OCI-LY7 (cell line): ENCODE data around the gene KCNIP1. TPM values are rescaled to one million over a fixed set of nuclear protein-coding genes. Genes with fewer than 3 reads are reported as not detected.

Experiments used
- BruUV-seq: library from RNA; stranded (reverse); fragments of 400-500 nt; replicated peaks from 2 replicates; lab custom pipeline; 2021; lab: Mats Ljungman, UMichigan
- CTCF ChIA-PET: fragments of 300-600 bp; sonication (Branson Sonifier 250); formaldehyde crosslinking; loops from one replicate; lab custom pipeline; 2022; ENCODE audit warnings: antibody characterized with exemption; ENCODE audit not compliant: unreplicated experiment; lab: Charles Lee
- POLR2A ChIA-PET: fragments of 300-600 bp; sonication (Branson Sonifier 250); formaldehyde crosslinking; loops from one replicate; lab custom pipeline; 2022; ENCODE audit warnings: antibody characterized with exemption; lab: Charles Lee
- DNase-seq: peaks from one replicate; pipeline ENCODE4 v3.0.0-alpha.2; 2015; ENCODE audit warnings: low spot score
- H2AFZ ChIP-seq: fragments of 200-600 bp; sonication (generic), shearing (Covaris generic); 2 replicates; pipeline ENCODE4 v1.6.1; 2014; ENCODE audit warnings: mild to moderate bottlenecking, antibody characterized with exemption, low read length, moderate library complexity
- H3K27ac ChIP-seq: fragments of 200-600 bp; sonication (generic); 2 replicates; pipeline ENCODE4 v1.5.1; 2014; ENCODE audit warnings: mixed run types, low read depth, mild to moderate bottlenecking, moderate library complexity, low read length, inconsistent platforms; ENCODE audit not compliant: poor library complexity, severe bottlenecking
- H3K36me3 ChIP-seq: fragments of 200-600 bp; sonication (generic); 2 replicates; pipeline ENCODE4 v1.6.1; 2014; ENCODE audit warnings: mild to moderate bottlenecking, antibody characterized with exemption, low read length, moderate library complexity, mixed read lengths; ENCODE audit not compliant: insufficient read depth
- H3K4me1 ChIP-seq: fragments of 200-600 bp; sonication (generic); 2 replicates; pipeline ENCODE4 v1.5.1; 2014; ENCODE audit warnings: mild to moderate bottlenecking, low read length; ENCODE audit not compliant: insufficient read depth, poor library complexity, severe bottlenecking
- H3K4me2 ChIP-seq: fragments of 200-600 bp; sonication (generic); 2 replicates; pipeline ENCODE4 v1.6.1; 2014; ENCODE audit warnings: mild to moderate bottlenecking, low read length
- H3K4me3 ChIP-seq: fragments of 200-600 bp; sonication (generic); 2 replicates; pipeline ENCODE4 v1.5.1; 2014; ENCODE audit warnings: mild to moderate bottlenecking, low read depth, low read length; ENCODE audit not compliant: poor library complexity, severe bottlenecking
- H3K79me2 ChIP-seq: fragments of 200-600 bp; sonication (generic); 2 replicates; pipeline ENCODE4 v1.6.1; 2016; ENCODE audit warnings: low read depth, mild to moderate bottlenecking, low read length, moderate library complexity, mixed read lengths; ENCODE audit not compliant: insufficient read depth
- H3K9me2 ChIP-seq: fragments of 200-600 bp; sonication (generic); 2 replicates; pipeline ENCODE4 v1.6.1; 2016; ENCODE audit warnings: mild to moderate bottlenecking, low read length, mixed read lengths; ENCODE audit not compliant: insufficient read depth
- H3K9me3 ChIP-seq: fragments of 200-600 bp; sonication (generic); 2 replicates; pipeline ENCODE4 v1.6.1; 2014; ENCODE audit warnings: mild to moderate bottlenecking, mixed run types, low read length, mixed read lengths
- H4K20me1 ChIP-seq: fragments of 200-600 bp; sonication (generic); 2 replicates; pipeline ENCODE4 v1.6.1; 2014; ENCODE audit warnings: mild to moderate bottlenecking, antibody characterized with exemption, low read length, moderate library complexity, mixed read lengths; ENCODE audit not compliant: insufficient read depth
- CTCF ChIP-seq: fragments of 200-600 bp; sonication (generic); conservative IDR thresholded peaks from 2 replicates; pipeline ENCODE4 v1.5.1; 2014; ENCODE audit warnings: mild to moderate bottlenecking, antibody characterized with exemption, low read length, moderate library complexity, mixed read lengths
- EZH2phosphoT487 ChIP-seq: fragments of 200-600 bp; sonication (generic); IDR thresholded peaks from 2 replicates; pipeline ENCODE4 v1.6.1; 2018; ENCODE audit warnings: low read depth, borderline replicate concordance, mild to moderate bottlenecking, mixed run types, antibody characterized with exemption, low read length, moderate library complexity, mixed read lengths
- intact Hi-C: fragments of 100-400 bp; cut with micrococcal nuclease; formaldehyde crosslinking; loops from one replicate; pipeline ENCODE4 v1.10.0; 2022; ENCODE audit not compliant: unreplicated experiment
- total RNA-seq, 2 experiments: library from RNA; depleted of rRNA in 1 of 2; stranded (reverse); fragments of >200 nt in 1 of 2; shearing (Covaris generic) in 1 of 2; gene quantifications; 2 replicates each; pipeline ENCODE4 v1.2.3, GENCODE V29; 2014 to 2022

Gene KCNIP1
- total RNA-seq, 2 experiments from 2014 or later: not detected

- TF ChIP-seq EZH2phosphoT487 (no peak), CTCF (peak; percentile 96)
- Histone ChIP-seq H3K9me2 (no peaks in the 10 kb centered on the region), H3K36me3 (no peaks in the 10 kb centered on the region), H3K79me2 (no peaks in the 10 kb centered on the region), H3K4me1 (no peaks in the 10 kb centered on the region), H3K4me2 (peak overlapping the region; percentile 41; the same call in 1 of the 2 replicates), H3K9me3 (no peaks in the 10 kb centered on the region), H3K4me3 (peak overlapping the region; percentile 31), H3K27ac (no peak overlapping the region), H4K20me1 (no peaks in the 10 kb centered on the region), H2AFZ (0 out of 2 replicates have a peak overlapping the region, but pooled peaks have one; percentile 16)
- no TSS peak for BruUV-seq
- peak; percentile 41 for DNase-seq
- intact Hi-C loops: loop anchor here (1.0 kb wide), 2 partner anchors 29 to 198 kb away; no protein-coding TSS in a partner anchor
- ChIA-PET CTCF (interaction anchor here (1.1 kb wide), 1 partner anchor 198 kb away, joined by 3 read pairs; no protein-coding TSS in a partner anchor), POLR2A (no interaction called here)
Measured at GRCh38 chr5:170632985-170633234, 129.1 kb downstream of the KCNIP1 start.

GRCh38 chr5:170633235-170634081 lies 129.6 kb downstream of the KCNIP1 start:
- 0 out of 2 replicates have a peak overlapping the region, but pooled peaks have one; percentile 16 for H2AFZ ChIP-seq

More at GRCh38 chr5:170633235-170634081, 129.6 kb downstream of the KCNIP1 start:
- intact Hi-C loops: loop anchor here (1.0 kb wide), 2 partner anchors 29 to 198 kb away; no protein-coding TSS in a partner anchor
- no peaks in the 10 kb centered on the region for H3K9me2 ChIP-seq
- TF ChIP-seq CTCF (peak; percentile 53; the same call in 1 of the 2 replicates), EZH2phosphoT487 (no peak)
- CTCF ChIA-PET: interaction anchor here (1.1 to 1.2 kb wide), 3 partner anchors 13 to 198 kb away, joined by 3 read pairs; no protein-coding TSS in a partner anchor
- peak overlapping the region; percentile 31 for H3K4me3 ChIP-seq
- no peaks in the 10 kb centered on the region for H3K9me3 ChIP-seq
- POLR2A ChIA-PET: no interaction called here
- no peaks in the 10 kb centered on the region for H3K79me2 ChIP-seq
- DNase-seq: no peak
- BruUV-seq: no TSS peak
- H3K36me3 ChIP-seq: no peaks in the 10 kb centered on the region
- H3K27ac ChIP-seq: no peak overlapping the region
- H3K4me1 ChIP-seq: no peaks in the 10 kb centered on the region
- H4K20me1 ChIP-seq: no peaks in the 10 kb centered on the region
- H3K4me2 ChIP-seq: peak overlapping the region; percentile 41; the same call in 1 of the 2 replicates
